ENCODE data around the gene NEK8.
A peak's percentile ranks its signal among the peaks of the same experiment; 100 is the strongest.
"Not testable (repeated sequence)": the region's sequence is repeated elsewhere in the genome, so short reads cannot be mapped to it uniquely, and the experiment has no call there.

Gene NEK8

GRCh38 chr17:28725166-28725659 lies 3.4 kb upstream of the NEK8 start:
- DNase-seq, result peak in 1 of 56 donors; percentile 5

- DNase-seq, result peak in 7 of 56 donors; percentile 22 to 56 (median 39)
Observed at GRCh38 chr17:28725660-28726225, 2.8 kb upstream of the NEK8 start.

- peak in 46 of 56 donors; percentile 28 to 84 (median 65) for DNase-seq
Observed at GRCh38 chr17:28726226-28726626, 2.4 kb upstream of the NEK8 start, which contains the start of gene TLCD1. Gene TLCD1 (minus strand): TSS chr17:28726233. CDS start chr17:28726097, 136 bp downstream.

- DNase-seq, result peak; percentile 40 to 94 (median 84)
Observed at GRCh38 chr17:28726627-28727491, 1.7 kb upstream of the NEK8 start.

- no peak for DNase-seq
Observed at GRCh38 chr17:28729950-28730330, 1.4 kb downstream of the NEK8 start.

GRCh38 chr17:28733346-28733745 lies 4.8 kb downstream of the NEK8 start:
- no peak for DNase-seq

GRCh38 chr17:28734712-28735241 lies 6.2 kb downstream of the NEK8 start:
- DNase-seq, result no peak

GRCh38 chr17:28735242-28735722 lies 6.7 kb downstream of the NEK8 start:
- DNase-seq, result no peak

GRCh38 chr17:28735913-28736769 lies 7.6 kb downstream of the NEK8 start:
- DNase-seq, result not testable (repeated sequence)

- DNase-seq, result no peak
Observed at GRCh38 chr17:28737316-28737715, 8.7 kb downstream of the NEK8 start.

- no peak for DNase-seq
Observed at GRCh38 chr17:28737770-28738679, 9.4 kb downstream of the NEK8 start.

GRCh38 chr17:28738680-28739384 lies 10.2 kb downstream of the NEK8 start:
- no peak for DNase-seq

GRCh38 chr17:28740406-28741357 lies 12.1 kb downstream of the NEK8 start:
- no peak for DNase-seq

- peak in 1 of 56 donors; percentile 5 for DNase-seq
Observed at GRCh38 chr17:28741358-28742349, 13.1 kb downstream of the NEK8 start.

GRCh38 chr17:28743243-28744103 lies 14.9 kb downstream of the NEK8 start, which contains the start of gene TRAF4:
Gene TRAF4 (plus strand): TSS chr17:28744011. CDS start chr17:28744113, 102 bp downstream.
- peak in 51 of 56 donors; percentile 26 to 84 (median 65) for DNase-seq

Measured in nucleus accumbens (tissue), 56 donors.